ENCODE data around the gene TAF7L.

DNA sequence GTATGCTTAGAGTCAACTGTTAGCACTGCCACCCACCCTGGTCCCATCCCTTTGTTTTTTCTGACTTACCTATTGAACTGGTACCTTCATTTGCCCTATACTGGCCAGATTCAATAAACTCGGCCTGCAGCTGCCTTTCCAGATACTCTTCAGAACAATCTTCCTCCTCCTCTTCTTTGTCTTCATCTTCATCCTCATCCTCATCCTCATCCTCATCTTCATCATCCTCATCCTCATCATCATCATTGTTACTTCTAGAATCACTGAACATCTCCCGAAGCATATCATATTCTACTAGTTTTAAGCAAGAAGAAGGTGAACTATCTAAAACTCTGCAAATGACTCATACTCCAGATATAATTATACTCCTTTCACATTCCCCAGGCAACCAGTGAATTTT is 14.9 kb downstream of the TAF7L start:
- no peak for TF ChIP-seq USF2 (IDR thresholded peaks at IDR 0.05)
- TF ChIP-seq POLR2A (IDR thresholded peaks at IDR 0.05; ENCODE audit: low read length), result no peak
